NB4 (cell line): ENCODE data around the gene GALNT12.
A peak's percentile ranks its signal among the peaks of the same experiment; 100 is the strongest.

ENCODE experiments used
- DNase-seq: peaks from one replicate; pipeline ENCODE4 v3.0.0; 2010; ENCODE audit warnings: low read depth
- H3K4me3 ChIP-seq: one replicate; pipeline ENCODE4 v1.5.1; 2011; ENCODE audit warnings: mild to moderate bottlenecking, low read depth, low read length, moderate library complexity
- MYC ChIP-seq: IDR thresholded peaks from 2 replicates; pipeline ENCODE4 v1.6.1; 2011; ENCODE audit warnings: low read depth, low read length
- POLR2A ChIP-seq: IDR thresholded peaks from 2 replicates; pipeline ENCODE4 v1.6.1; 2011; ENCODE audit warnings: mild to moderate bottlenecking; ENCODE audit not compliant: insufficient read length; ENCODE audit errors: extremely low read depth
- TF ChIP-seq, protein P1 (sequence below): IDR thresholded peaks from one replicate; pipeline ENCODE4 v1.5.1; 2012; ENCODE audit warnings: low read depth, low read length
- TF ChIP-seq, protein P2 (sequence below): IDR thresholded peaks from 2 replicates; pipeline ENCODE4 v1.6.1; 2011; ENCODE audit warnings: low read depth, low read length

Gene GALNT12

DNA sequence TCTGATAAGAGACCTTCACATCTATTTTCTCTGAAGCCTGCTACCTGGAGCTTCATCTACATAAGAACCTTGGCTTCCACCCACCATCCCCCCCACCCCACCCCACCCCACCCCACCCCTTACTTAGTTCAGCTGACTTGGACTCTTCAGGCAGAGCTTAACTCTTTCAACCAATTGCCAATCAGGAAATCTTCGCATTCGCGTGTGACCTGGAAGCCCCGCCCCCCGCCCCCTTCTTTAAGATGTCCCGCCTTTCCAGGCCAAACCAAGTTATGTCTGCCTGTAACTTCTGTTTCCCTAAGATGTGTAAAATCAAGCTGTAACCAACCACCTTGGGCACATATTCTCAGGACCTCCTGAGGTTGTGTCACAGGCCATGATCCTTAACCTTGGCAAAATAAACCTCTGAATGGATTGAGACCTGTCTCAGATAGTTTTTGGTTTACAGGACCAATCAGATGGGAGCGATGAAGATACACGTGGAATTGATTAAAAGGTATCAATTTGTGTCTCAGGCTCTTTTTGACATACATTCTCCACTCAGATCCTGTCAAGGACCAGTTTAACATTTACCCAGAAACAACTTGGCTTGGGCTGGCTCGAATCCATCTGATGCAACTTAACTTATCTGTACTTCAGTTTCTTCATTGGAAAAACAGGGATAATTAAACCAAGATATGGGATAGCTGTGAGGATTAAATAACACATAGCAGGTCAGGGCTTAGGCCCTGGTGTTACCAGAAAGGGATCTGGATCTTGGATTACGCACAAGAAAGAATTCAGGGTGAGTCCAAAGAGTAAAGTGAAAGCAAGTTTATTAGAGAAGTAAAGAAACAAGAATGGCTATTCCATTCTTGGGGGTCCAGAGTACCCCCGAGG, 43.6 kb downstream of the GALNT12 start:
- H3K4me3 ChIP-seq = no peak overlapping the region
- no peak for DNase-seq
- TF ChIP-seq, protein P1, sequence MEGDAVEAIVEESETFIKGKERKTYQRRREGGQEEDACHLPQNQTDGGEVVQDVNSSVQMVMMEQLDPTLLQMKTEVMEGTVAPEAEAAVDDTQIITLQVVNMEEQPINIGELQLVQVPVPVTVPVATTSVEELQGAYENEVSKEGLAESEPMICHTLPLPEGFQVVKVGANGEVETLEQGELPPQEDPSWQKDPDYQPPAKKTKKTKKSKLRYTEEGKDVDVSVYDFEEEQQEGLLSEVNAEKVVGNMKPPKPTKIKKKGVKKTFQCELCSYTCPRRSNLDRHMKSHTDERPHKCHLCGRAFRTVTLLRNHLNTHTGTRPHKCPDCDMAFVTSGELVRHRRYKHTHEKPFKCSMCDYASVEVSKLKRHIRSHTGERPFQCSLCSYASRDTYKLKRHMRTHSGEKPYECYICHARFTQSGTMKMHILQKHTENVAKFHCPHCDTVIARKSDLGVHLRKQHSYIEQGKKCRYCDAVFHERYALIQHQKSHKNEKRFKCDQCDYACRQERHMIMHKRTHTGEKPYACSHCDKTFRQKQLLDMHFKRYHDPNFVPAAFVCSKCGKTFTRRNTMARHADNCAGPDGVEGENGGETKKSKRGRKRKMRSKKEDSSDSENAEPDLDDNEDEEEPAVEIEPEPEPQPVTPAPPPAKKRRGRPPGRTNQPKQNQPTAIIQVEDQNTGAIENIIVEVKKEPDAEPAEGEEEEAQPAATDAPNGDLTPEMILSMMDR = no peak
- TF ChIP-seq POLR2A (no peak), MYC (no peak)
- TF ChIP-seq, protein P2, sequence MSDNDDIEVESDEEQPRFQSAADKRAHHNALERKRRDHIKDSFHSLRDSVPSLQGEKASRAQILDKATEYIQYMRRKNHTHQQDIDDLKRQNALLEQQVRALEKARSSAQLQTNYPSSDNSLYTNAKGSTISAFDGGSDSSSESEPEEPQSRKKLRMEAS = no peak

DNA sequence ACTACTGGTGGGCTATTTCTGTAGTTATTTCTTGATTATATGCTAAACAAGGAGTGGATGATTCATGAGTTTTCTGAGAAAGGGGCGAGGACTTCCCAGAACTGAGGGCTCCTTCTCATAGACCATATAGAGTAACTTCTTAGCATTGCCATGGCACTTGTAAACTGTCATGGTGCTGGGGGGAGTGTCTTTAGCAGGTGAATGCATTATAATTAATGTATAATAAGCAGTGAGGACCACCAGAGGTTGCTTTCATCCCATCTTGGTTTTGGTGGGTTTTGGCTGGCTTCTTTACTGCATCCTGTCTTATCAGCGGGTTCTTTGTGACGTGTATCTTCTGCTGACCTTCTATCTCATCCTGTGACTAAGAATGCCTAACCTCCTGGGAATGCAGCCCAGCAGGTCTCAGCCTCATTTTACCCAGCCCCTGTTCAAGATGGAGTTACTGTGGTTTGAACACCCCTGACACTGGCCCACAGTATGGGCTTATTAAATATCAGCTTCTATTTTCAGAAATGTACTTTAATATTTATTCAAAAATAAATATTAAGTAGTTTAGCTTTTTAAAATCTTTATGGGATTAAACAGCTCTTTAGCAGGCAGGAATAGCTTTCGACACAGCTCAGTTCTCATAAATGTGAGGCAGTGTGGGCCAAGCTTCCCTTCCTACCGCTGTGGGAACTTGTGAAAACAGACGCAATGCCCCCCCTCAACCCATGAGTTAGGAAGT, 44.4 kb downstream of the GALNT12 start:
- no peak overlapping the region for H3K4me3 ChIP-seq
- DNase-seq = peak; percentile 45
- TF ChIP-seq, protein P1 = no peak
- TF ChIP-seq POLR2A (no peak), MYC (no peak)
- TF ChIP-seq, protein P2 = no peak

DNA sequence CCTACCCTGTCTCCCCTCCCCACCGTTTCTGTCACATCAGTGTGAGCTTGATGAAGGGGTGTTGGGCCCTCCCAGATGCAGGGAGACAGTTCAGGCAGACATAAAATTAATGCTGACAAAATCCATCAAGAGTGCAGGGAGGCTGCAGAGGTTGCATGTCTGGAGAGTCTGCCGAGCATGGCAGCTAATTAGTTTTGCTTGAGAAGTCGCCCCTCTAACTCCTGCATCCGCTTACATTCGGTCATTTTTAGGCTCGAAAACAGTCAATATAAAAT, 44.9 kb downstream of the GALNT12 start:
- no peak overlapping the region for H3K4me3 ChIP-seq
- DNase-seq = no peak

DNA sequence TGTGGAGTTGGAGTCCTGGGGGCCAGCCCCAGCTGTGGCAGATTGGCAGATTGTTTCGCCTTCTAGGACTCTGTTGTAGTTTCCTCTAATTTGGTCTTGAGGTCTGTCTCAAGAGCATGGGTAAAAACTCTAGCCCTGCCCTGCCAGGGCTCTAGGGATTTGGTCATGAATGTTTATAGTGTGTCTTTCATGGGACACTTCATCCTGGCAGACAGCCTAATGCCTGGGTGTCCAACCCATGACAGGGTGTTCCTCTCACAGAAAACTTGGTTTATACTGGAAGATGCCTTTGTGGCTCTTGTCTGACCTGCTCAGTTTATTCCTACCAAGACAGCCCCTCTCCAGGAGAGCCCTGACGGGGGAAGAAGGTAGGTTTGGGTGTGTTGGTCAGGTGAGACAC, 45.5 kb downstream of the GALNT12 start:
- H3K4me3 ChIP-seq = no peak overlapping the region
- TF ChIP-seq, protein P1 = no peak
- TF ChIP-seq, protein P2 = no peak
- no peak for TF ChIP-seq POLR2A
- no peak for TF ChIP-seq MYC
- no peak for DNase-seq

More for the DNA sequence above, 44.9 kb downstream of the GALNT12 start:
- TF ChIP-seq, protein P2 = no peak
- TF ChIP-seq POLR2A = no peak

DNA sequence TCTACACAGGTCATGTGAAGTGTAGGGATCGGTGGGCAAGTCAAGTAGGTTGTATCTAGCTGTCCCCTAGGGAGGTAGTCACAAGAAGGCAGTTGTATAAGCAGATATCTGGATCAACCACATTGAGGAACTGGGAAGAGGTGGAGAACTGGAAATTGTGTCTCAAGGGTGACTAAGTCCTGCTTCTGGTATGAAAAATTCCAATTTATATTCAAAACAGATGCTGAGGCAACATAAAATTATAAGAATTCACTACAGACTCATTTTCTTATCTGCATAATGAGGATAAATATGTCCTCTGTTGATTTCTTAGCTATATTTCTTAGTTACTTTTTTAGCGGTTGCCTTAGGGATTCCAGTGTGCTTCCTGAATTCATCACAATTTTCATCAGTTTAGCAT, 46.8 kb downstream of the GALNT12 start:
- DNase-seq = no peak
- TF ChIP-seq MYC = no peak
- TF ChIP-seq POLR2A = no peak
- TF ChIP-seq, protein P1 = no peak
- TF ChIP-seq, protein P2 = no peak
- no peak overlapping the region for H3K4me3 ChIP-seq

DNA sequence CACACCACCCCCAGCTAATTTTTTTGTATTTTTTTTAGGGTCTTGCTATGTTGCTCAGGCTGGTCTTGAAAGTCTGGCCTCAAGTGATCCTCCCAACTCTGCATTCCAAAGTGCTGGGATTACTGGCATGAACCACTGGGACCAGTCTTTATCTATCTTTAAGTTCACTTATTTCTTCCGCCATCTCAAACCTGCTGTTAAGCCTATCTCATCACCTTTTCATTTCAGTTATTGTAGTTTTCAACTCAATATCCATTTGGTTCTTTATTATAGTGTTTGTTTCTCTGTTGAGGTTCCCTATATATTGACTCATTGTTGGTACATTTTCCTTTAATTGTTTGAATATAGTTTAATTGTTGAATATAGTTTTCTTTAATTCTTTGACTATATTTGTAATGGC, 48.1 kb downstream of the GALNT12 start:
- DNase-seq = no peak
- TF ChIP-seq POLR2A = no peak
- TF ChIP-seq, protein P1 = no peak
- TF ChIP-seq, protein P2 = no peak
- no peak for TF ChIP-seq MYC
- no peak overlapping the region for H3K4me3 ChIP-seq
